Neuronal stem cell (in vitro differentiated cells): Measurements from ENCODE around the gene STEAP3.

ENCODE experiments used
- DNase-seq: peaks from one replicate; pipeline ENCODE4 v3.0.0-alpha.2; 2013; ENCODE audit warnings: low spot score
- H2AFZ ChIP-seq: one replicate; pipeline ENCODE4 v1.6.1; 2013; ENCODE audit warnings: mild to moderate bottlenecking, low read length, inconsistent platforms
- H2AK5ac ChIP-seq: 2 replicates; pipeline ENCODE4 v1.6.1; 2013; ENCODE audit warnings: low read depth, mild to moderate bottlenecking, inconsistent platforms, low read length, moderate library complexity, mixed read lengths
- H2BK120ac ChIP-seq: 2 replicates; pipeline ENCODE4 v1.6.1; 2013; ENCODE audit warnings: low read depth, mild to moderate bottlenecking, inconsistent platforms, low read length, moderate library complexity, mixed read lengths
- H2BK12ac ChIP-seq: one replicate; pipeline ENCODE4 v1.6.1; 2013; ENCODE audit warnings: low read length, inconsistent platforms
- H2BK15ac ChIP-seq: 2 replicates; pipeline ENCODE4 v1.6.1; 2013; ENCODE audit warnings: mild to moderate bottlenecking, low read length, inconsistent platforms, mixed read lengths
- H2BK5ac ChIP-seq: one replicate; pipeline ENCODE4 v1.6.1; 2013; ENCODE audit warnings: inconsistent platforms, mild to moderate bottlenecking, low read length, moderate library complexity
- H3K14ac ChIP-seq: one replicate; pipeline ENCODE4 v1.6.1; 2013; ENCODE audit warnings: low read length, inconsistent platforms
- H3K18ac ChIP-seq: 2 replicates; pipeline ENCODE4 v1.6.1; 2013; ENCODE audit warnings: low read length, inconsistent platforms
- H3K23ac ChIP-seq: 2 replicates; pipeline ENCODE4 v1.6.1; 2013; ENCODE audit warnings: low read depth, mild to moderate bottlenecking, mixed read lengths, low read length, inconsistent platforms; ENCODE audit not compliant: poor library complexity
- H3K27ac ChIP-seq: replicated peaks from 3 replicates; pipeline ENCODE4 v1.5.1; 2013; ENCODE audit warnings: low read length, inconsistent platforms
- H3K27me3 ChIP-seq, 3 experiments: 2 replicates each; pipeline ENCODE4 v1.6.1; 2013; ENCODE audit warnings: low read length in 3 of 3, mild to moderate bottlenecking in 2 of 3, inconsistent platforms in 1 of 3, low read depth in 1 of 3, mixed read lengths in 1 of 3, moderate library complexity in 1 of 3; ENCODE audit not compliant: control insufficient read depth in 3 of 3, insufficient read depth in 3 of 3
- H3K36me3 ChIP-seq, 2 donors: replicated peaks in 1 of 2; 2 replicates each; pipeline ENCODE4 v1.6.1; 2013; ENCODE audit warnings: low read length in 2 of 2; ENCODE audit not compliant: control insufficient read depth in 2 of 2, insufficient read depth in 2 of 2
- H3K4ac ChIP-seq: 2 replicates; pipeline ENCODE4 v1.6.1; 2013; ENCODE audit warnings: inconsistent platforms, mild to moderate bottlenecking, low read length, moderate library complexity
- H3K4me1 ChIP-seq, 2 donors: 1 replicate in 1 of 2; 2 replicates in 1 of 2; pipeline ENCODE4 v1.6.1; 2013; ENCODE audit warnings: low read length in 2 of 2, low read depth in 1 of 2; ENCODE audit not compliant: control insufficient read depth in 2 of 2, insufficient read depth in 1 of 2
- H3K4me2 ChIP-seq: one replicate; pipeline ENCODE4 v1.6.1; 2013; ENCODE audit warnings: mild to moderate bottlenecking, low read length, inconsistent platforms; ENCODE audit not compliant: insufficient read depth, poor library complexity, severe bottlenecking
- H3K4me3 ChIP-seq, 2 donors: 2 replicates each; pipeline ENCODE4 v1.5.1; 2013; ENCODE audit warnings: low read length in 2 of 2, mild to moderate bottlenecking in 2 of 2, inconsistent platforms in 1 of 2, moderate library complexity in 1 of 2
- H3K79me1 ChIP-seq: one replicate; pipeline ENCODE4 v1.6.1; 2013; ENCODE audit warnings: low read depth, mild to moderate bottlenecking, inconsistent platforms, low read length, moderate library complexity
- H3K9ac ChIP-seq: one replicate; pipeline ENCODE4 v1.6.1; 2013; ENCODE audit warnings: mild to moderate bottlenecking, low read depth, low read length, inconsistent platforms; ENCODE audit not compliant: poor library complexity
- H3K9me3 ChIP-seq, 2 donors: replicated peaks in 1 of 2; 2 replicates each; pipeline versions ENCODE3 to v1.6.1; 2013; ENCODE audit warnings: low read length in 2 of 2, mild to moderate bottlenecking in 2 of 2, inconsistent platforms in 1 of 2, low read depth in 1 of 2, mixed read lengths in 1 of 2, moderate library complexity in 1 of 2; ENCODE audit not compliant: control insufficient read depth in 2 of 2, insufficient read depth in 1 of 2
- H4K8ac ChIP-seq: one replicate; pipeline ENCODE4 v1.6.1; 2013; ENCODE audit warnings: low read depth, mild to moderate bottlenecking, inconsistent platforms, low read length, moderate library complexity
- H4K91ac ChIP-seq: one replicate; pipeline ENCODE4 v1.6.1; 2013; ENCODE audit warnings: low read length, low read depth, mild to moderate bottlenecking, inconsistent platforms; ENCODE audit not compliant: poor library complexity
- WGBS, 2 donors: extraction: QIAGEN DNeasy Blood & Tissue Kit; methylation state at CpG; one replicate each; pipeline ENCODE4 v1.1.7; 2013; ENCODE audit warnings: missing lambda C conversion rate in 2 of 2, mixed read lengths in 1 of 2; ENCODE audit not compliant: insufficient read length in 2 of 2, insufficient replicate concordance in 1 of 2; ENCODE audit errors: extremely low coverage in 2 of 2; 5-methylcytosine and 5-hydroxymethylcytosine counted together

STEAP3 gene

GRCh38 chr2:119247844-119248271 lies 24.2 kb downstream of the STEAP3 start:
- Histone ChIP-seq H3K9ac (peak overlapping the region; percentile 66), H2AK5ac (peak overlapping the region; percentile 49), H3K4me3 (peak overlapping the region in 1 of 2 donors; percentile 27), H2BK5ac (no peak overlapping the region), H3K4me1 (peaks cover 0 to 6% of the 10 kb centered on the region in 2 donors), H3K27ac (no peak overlapping the region), H2AFZ (no peak overlapping the region), H3K18ac (peak overlapping the region; percentile 83), H2BK15ac (peak overlapping the region; percentile 79), H4K8ac (no peak overlapping the region), H3K4me2 (no peak overlapping the region), H3K4ac (no peak overlapping the region), H2BK12ac (no peak overlapping the region), H3K9me3 (peaks cover 0 to 2% of the 10 kb centered on the region in 2 donors), H4K91ac (no peak overlapping the region), H3K27me3 (peaks cover 0 to 51% (median 0%) of the 10 kb centered on the region in 3 experiments), H3K14ac (no peak overlapping the region), H3K36me3 (no peaks in the 10 kb centered on the region), H3K23ac (peak overlapping the region; percentile 17), H2BK120ac (no peak overlapping the region), H3K79me1 (no peaks in the 10 kb centered on the region)
- WGBS, 2 donors: no CpG with 5 or more reads among the region's 29 CpGs
- no peak for DNase-seq

- Histone ChIP-seq H3K27me3 (peaks cover 0 to 49% (median 0%) of the 10 kb centered on the region in 3 experiments), H3K9ac (no peak overlapping the region), H2BK12ac (no peak overlapping the region), H3K9me3 (peaks cover 0 to 2% of the 10 kb centered on the region in 2 donors), H4K91ac (no peak overlapping the region), H2AFZ (no peak overlapping the region), H2BK120ac (no peak overlapping the region), H3K4me2 (no peak overlapping the region), H4K8ac (no peak overlapping the region), H2BK5ac (no peak overlapping the region), H3K4me3 (no peak overlapping the region), H3K14ac (no peak overlapping the region), H3K18ac (peak overlapping the region; percentile 46), H3K36me3 (no peaks in the 10 kb centered on the region), H3K4ac (no peak overlapping the region), H3K79me1 (no peaks in the 10 kb centered on the region), H3K23ac (peak overlapping the region; percentile 36), H2BK15ac (no peak overlapping the region), H3K4me1 (peaks cover 0 to 5% of the 10 kb centered on the region in 2 donors), H2AK5ac (peak overlapping the region; percentile 49), H3K27ac (no peak overlapping the region)
- DNase-seq: no peak
- no CpG with 5 or more reads among the region's 7 CpGs for WGBS, 2 donors
These were observed 24.7 kb downstream of the STEAP3 start for GRCh38 chr2:119248311-119248710.

- no peak for DNase-seq
- Histone ChIP-seq H3K14ac (no peak overlapping the region), H3K4me1 (peaks cover 0 to 5% of the 10 kb centered on the region in 2 donors), H3K4ac (no peak overlapping the region), H2AK5ac (peak overlapping the region; percentile 31), H3K18ac (no peak overlapping the region), H4K8ac (no peak overlapping the region), H2AFZ (no peak overlapping the region), H3K4me2 (no peak overlapping the region), H3K9ac (no peak overlapping the region), H3K36me3 (no peaks in the 10 kb centered on the region), H3K9me3 (peaks cover 0 to 2% of the 10 kb centered on the region in 2 donors), H4K91ac (no peak overlapping the region), H3K4me3 (no peak overlapping the region), H2BK15ac (no peak overlapping the region), H3K27ac (no peak overlapping the region), H2BK5ac (no peak overlapping the region), H3K79me1 (no peaks in the 10 kb centered on the region), H2BK12ac (no peak overlapping the region), H3K27me3 (peaks cover 0 to 45% (median 0%) of the 10 kb centered on the region in 3 experiments), H2BK120ac (no peak overlapping the region), H3K23ac (peak overlapping the region; percentile 36)
- WGBS, 2 donors: no CpG with 5 or more reads among the region's 5 CpGs
These were observed 25.1 kb downstream of the STEAP3 start for GRCh38 chr2:119248751-119249150.

- no peak overlapping the region for H2BK12ac ChIP-seq
- H2AK5ac ChIP-seq: no peak overlapping the region
- H4K8ac ChIP-seq: no peak overlapping the region
- H3K4ac ChIP-seq: no peak overlapping the region
- H3K36me3 ChIP-seq: no peaks in the 10 kb centered on the region
- H3K79me1 ChIP-seq: no peaks in the 10 kb centered on the region
- no peak overlapping the region for H3K27ac ChIP-seq
- no peak overlapping the region for H3K23ac ChIP-seq
- no peak overlapping the region for H3K9ac ChIP-seq
- WGBS, 2 donors: no CpG with 5 or more reads among the region's 3 CpGs
- no peak overlapping the region for H3K14ac ChIP-seq
- H2BK15ac ChIP-seq: no peak overlapping the region
- H2BK5ac ChIP-seq: no peak overlapping the region
- no peak overlapping the region for H2AFZ ChIP-seq
- no peak overlapping the region for H3K18ac ChIP-seq
- H2BK120ac ChIP-seq: no peak overlapping the region
- no peak overlapping the region for H3K4me3 ChIP-seq
- no peak overlapping the region for H4K91ac ChIP-seq
- H3K4me1 ChIP-seq: peaks cover 0 to 5% of the 10 kb centered on the region in 2 donors
- H3K4me2 ChIP-seq: no peak overlapping the region
- peaks cover 0 to 2% of the 10 kb centered on the region in 2 donors for H3K9me3 ChIP-seq
- peaks cover 0 to 45% (median 0%) of the 10 kb centered on the region in 3 experiments for H3K27me3 ChIP-seq
- no peak for DNase-seq
These were observed 25.7 kb downstream of the STEAP3 start for GRCh38 chr2:119249311-119249710.
